Stimulated activated CD4-positive, alpha-beta T cell treated with anti-CD3 and anti-CD28 coated beads, Interleukin-2, amount 100 ng/mL, for 4 hours (primary cell): Measurements from ENCODE around the gene CLDN9.

Experiments used
- DNase-seq: peaks from one replicate; pipeline ENCODE4 v3.0.0-alpha.2; 2020; ENCODE audit warnings: low read depth

CLDN9 gene

GRCh38 chr16:2974319-2975056 is 38.2 kb upstream of the CLDN9 start:
- DNase-seq: no peak

- no peak for DNase-seq
Measured at GRCh38 chr16:2975161-2975795, 37.4 kb upstream of the CLDN9 start.

DNA sequence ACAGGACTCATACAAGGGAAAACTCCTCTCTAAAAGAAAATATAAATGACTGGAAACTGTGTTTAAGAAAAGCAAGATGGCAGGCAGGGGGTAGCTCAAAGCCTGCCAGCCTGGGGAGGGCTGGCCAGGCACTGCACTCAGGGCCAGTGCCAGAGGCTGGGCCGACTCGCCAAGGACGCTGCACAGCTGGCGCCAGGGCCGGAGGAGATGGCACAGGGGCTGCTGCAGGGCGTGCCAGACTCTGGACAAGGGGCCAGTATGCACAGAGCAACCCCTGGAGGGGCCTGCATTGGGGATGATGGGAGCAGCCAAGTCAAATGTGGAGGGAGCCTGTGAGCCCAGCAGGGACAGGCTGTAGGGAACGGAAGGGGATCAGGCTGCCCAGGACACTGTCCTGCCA is 36.5 kb upstream of the CLDN9 start:
- no peak for DNase-seq

- DNase-seq: no peak
Measured at GRCh38 chr16:2976673-2977072, 36.0 kb upstream of the CLDN9 start.

- no peak for DNase-seq
Measured at GRCh38 chr16:2977440-2977839, 35.3 kb upstream of the CLDN9 start.

DNA sequence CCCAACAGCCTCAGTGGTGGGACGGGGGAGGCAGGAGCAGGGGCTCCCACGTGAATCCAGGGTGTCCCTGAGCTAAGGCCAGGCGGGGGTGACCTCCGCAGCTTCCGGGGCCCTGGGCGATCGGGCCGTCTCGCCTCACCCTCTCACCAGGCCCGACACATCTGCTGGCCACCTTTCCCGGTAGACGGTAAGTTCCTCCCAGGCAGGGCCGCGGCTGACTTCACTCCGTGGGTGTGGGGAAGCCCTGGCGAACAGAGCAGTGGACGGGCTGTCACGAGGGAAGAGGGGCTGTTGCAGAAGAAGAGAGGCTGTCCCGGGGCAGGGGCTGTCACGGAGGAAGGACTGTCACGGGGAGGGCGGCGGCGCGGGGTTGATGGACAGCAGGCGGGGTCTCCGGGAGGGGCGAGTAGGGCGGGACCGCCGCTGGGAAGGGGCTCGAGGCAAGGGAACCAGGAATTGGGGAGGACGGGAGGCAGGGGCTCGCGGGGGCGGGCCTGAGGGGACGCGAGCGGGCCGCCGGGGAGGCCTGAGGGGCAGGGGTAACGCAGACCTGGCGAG is 33.0 kb upstream of the CLDN9 start:
- DNase-seq: no peak

GRCh38 chr16:2980227-2981176 is 32.2 kb upstream of the CLDN9 start, which contains the start of gene PKMYT1:
Gene PKMYT1, minus strand, starts transcription at chr16:2980446. Its CDS starts 789 bp downstream, at chr16:2979657.
- peak; percentile 91 for DNase-seq

- no peak for DNase-seq
Measured at GRCh38 chr16:2981177-2981898, 31.4 kb upstream of the CLDN9 start.

DNA sequence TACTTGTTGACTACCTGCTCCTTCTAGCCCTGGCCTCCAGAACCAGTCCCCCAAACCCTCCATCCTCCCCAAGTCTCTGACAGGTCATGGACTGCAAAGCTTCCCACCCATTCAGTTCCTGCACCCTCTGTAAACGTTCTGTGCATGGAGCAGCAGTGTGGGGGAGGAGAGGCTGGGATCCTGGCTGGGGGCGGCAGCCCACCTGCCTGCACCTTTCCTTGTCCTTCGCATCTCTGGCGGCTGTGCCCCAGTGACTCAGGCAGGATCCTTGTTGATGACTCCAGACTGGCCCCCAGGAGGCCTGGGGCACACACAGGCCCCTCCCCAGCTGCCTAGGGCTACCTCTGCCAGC is 30.8 kb upstream of the CLDN9 start:
- DNase-seq: no peak

DNA sequence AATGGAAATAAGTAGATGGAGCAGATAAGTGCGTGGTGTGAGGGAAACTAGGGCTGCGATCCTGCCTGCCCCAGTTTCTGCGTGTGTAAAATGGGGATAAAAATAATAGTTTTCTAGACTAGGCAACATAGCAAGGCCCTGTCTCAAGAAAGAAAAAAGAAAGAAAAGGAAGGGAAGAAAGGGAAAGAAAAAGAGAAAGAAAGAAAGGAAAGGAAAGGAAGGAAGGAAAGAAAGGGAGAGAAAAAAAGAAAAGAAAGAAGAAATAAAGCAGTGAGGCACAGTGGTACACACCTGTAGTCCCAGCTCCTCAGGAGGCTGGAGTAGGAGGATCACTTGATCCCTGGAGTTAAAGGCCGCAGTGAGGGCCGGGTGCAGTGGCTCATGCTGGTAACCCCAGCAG is 30.3 kb upstream of the CLDN9 start:
- DNase-seq: no peak

DNA sequence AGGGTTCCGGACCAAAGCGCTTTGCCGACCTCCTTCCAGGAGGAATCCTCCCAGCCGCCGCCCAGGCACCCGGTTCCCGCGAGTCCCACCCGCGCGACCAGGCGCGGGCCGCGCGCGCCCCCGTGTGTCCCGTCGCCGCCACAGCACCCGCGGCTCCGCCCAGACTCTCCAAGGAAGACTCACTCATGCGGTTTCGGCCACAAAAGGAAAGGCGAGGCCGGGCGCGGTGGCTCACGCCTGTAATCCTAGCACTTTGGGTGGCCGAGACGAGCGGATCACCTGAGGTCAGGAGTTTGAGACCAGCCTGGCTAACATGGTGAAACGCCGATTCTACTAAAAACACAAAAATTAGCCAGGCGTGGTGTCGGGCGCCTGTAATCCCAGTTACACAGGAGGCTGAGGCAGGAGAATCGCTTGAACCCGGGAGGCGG is 29.0 kb upstream of the CLDN9 start:
- peak; percentile 52 for DNase-seq

GRCh38 chr16:2985462-2985861 is 27.3 kb upstream of the CLDN9 start:
- DNase-seq: no peak

DNA sequence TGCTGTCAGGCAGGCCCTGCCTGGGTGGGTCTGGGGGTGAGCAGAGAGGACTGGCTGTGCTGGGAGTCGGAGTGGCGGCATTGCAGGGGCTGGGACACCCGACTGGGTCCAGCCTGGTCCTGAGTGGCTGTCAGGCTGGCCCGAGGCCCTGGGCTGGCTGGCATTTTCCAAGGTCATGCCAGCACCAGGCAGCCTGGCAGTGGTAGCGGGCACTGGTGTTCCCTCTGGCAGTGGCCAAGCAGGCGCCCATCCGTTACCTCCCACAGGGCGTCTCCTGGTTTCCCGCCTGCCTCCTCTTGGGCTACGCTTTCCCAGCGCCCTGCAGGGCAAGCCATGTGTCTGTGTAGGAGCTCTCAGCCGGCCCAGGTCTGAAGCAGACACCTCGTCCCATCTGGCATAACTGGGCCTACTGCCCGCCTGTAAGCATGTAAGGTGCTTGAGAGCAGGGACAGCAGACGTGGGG is 26.8 kb upstream of the CLDN9 start:
- no peak for DNase-seq

DNA sequence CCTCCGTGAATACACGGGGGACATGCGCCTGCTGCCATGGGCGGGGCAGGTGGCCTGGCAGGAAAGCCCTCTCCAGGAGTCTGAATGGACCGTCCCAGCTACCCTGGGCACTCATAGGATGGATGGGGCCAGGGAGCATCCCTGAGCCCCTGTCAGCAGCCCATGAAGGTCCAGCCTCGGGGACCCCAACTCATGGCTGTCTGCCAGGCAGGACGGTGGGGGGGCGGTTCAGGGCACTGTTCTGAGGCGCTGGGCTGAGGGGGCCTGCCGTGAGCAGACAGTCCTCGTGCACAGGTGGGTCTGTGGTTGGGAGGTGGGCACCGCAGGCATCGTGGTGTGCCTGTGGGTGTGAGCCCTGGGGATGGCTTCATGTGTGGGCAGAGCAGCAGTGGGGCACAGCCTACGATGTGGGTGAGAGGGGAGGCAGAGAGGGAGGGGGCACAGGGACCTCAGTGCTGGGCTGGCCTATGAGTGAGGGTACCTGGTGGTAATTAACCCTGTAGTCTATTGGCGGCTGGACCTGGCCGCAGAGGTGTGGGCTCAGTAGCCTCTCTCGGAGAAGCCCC is 26.0 kb upstream of the CLDN9 start:
- no peak for DNase-seq

DNA sequence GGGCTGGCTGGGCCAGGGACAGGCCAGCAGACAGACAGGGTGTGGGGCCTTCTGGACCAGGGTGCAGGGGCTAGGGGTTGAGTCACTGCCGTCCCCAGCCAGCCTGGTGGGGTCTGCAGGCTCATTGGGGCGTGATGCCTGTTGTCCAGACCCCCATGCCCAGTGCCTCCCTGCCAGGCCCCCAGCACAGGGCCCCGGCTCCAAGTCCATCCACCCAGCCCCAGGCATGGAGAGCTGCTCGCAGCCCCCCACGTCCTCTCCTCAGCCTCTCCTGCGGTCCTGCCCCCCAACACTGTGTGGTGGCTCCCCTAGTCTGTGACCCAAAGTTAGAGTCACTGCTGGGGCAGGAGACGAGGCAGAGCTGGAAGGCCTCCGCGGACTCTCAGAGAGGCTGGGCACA is 25.4 kb upstream of the CLDN9 start:
- no peak for DNase-seq

GRCh38 chr16:2987833-2988232 is 24.9 kb upstream of the CLDN9 start:
- no peak for DNase-seq

GRCh38 chr16:2988590-2989099 is 24.1 kb upstream of the CLDN9 start:
- DNase-seq: no peak

DNA sequence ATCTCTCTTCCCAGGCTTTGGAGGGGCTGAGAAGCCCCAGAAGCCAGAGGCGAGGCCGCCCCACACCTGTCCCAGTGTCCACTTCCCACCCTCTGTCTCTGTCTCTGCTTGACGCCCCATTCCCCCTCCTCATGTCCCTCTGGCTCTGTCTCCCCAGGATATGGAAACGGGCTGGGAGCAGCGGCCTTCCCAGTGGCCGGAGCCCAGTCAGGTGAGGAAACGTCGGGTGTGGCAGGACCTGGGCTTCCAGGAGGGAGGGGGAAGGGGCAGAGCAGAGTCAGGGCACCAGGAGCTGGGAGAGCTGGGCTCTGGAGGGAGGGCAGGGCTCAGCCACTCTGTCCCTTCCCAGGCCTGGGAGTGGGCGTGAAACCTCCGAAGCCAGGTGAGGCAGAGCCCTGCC is 21.8 kb upstream of the CLDN9 start:
- DNase-seq: no peak

DNA sequence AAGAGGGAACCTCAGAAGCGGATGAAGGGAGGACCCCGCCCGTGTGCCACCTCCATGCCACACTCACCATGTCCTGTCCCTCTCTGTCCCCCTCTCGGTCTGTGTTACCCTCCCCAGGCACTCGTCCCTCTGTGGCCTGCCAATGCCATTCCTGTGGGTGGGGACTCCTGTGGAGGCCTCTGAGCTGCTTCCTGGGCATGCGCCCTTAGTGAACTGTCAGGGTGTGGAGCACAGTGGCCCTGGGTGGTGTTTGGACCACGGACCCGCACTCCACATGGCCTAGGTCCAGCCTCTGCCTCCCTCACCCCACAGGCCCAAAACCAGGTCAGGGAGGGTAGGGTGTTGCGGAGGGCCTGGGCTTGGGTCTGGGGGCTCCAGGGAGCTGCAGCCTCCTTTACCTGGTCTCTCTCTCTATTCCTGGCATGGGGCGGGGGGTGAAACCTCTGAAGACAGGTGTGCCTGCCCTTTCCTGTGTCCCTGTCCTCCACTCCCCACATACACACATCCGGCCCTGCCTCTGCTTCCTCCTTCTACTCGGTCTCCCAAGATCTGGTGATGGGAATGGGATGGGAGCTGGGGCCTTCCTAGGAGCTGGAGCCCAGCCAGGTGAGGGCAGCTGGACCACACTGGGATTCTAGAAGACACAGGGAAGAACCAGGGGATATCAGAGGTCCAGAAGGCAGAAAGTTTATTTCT is 21.0 kb upstream of the CLDN9 start:
- no peak for DNase-seq

- no peak for DNase-seq
Measured at GRCh38 chr16:2992383-2993081, 20.2 kb upstream of the CLDN9 start.
